GM21360 (cell line): ENCODE results near the gene CDK16.
A peak's percentile ranks its signal among the peaks of the same experiment; 100 is the strongest.

Experiments used
- ATAC-seq: cut with Tn5 transposase; IDR thresholded peaks from one replicate; pipeline ENCODE4 v1.9.1; 2021; ENCODE audit warnings: mild to moderate bottlenecking, moderate library complexity; ENCODE audit not compliant: unreplicated experiment

The CDK16 gene

DNA sequence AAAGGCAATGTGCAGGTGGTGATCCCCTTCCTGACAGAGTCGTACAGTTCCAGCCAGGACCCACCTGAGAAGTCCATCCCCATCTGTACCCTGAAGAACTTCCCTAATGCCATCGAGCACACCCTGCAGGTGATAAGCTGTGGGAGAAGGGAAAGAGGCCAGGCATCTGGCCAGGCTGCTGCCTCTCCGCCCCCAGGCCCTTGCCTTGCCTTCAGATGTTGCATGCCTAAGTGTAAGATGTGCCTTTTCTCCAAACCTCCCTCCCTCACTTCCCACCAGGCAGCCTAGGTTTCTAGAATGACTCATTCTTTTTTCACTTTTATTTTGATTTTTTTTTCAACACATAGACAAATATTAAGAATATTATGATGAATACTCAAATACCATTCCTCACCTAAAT, 12.2 kb upstream of the CDK16 start:
- no peak for ATAC-seq

GRCh38 chrX:47208108-47208507, 10.4 kb upstream of the CDK16 start:
- ATAC-seq = no peak

DNA sequence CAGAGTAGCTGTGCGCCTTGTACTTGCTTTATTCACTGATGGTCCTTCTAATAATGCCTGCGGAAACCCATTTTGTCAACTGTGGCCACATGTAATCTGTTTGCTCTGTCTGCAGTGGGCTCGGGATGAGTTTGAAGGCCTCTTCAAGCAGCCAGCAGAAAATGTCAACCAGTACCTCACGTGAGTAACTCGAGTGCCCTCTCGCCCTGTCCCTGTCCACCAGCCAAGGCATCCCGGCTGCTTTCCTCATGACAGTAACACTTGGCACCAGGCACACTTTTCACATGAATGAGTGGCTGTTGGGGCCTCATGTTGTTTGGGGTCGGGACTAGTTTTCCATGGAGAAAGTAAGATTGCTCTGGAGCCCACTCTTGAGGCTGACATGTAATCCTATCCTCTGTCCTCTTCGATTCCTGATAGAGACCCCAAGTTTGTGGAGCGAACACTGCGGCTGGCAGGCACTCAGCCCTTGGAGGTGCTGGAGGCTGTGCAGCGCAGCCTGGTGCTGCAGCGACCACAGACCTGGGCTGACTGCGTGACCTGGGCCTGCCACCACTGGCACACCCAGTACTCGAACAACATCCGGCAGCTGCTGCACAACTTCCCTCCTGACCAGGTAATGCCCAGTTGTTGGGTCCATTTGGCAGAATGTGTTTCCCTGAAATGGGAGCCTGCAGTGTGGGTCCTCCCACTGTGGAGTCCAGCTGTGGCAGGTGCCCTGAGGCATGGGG, 8.8 kb upstream of the CDK16 start:
- no peak for ATAC-seq

- ATAC-seq = no peak
These were observed 7.6 kb upstream of the CDK16 start for GRCh38 chrX:47210661-47211425.

- ATAC-seq = no peak
These were observed 5.8 kb upstream of the CDK16 start for GRCh38 chrX:47212381-47213293.

DNA sequence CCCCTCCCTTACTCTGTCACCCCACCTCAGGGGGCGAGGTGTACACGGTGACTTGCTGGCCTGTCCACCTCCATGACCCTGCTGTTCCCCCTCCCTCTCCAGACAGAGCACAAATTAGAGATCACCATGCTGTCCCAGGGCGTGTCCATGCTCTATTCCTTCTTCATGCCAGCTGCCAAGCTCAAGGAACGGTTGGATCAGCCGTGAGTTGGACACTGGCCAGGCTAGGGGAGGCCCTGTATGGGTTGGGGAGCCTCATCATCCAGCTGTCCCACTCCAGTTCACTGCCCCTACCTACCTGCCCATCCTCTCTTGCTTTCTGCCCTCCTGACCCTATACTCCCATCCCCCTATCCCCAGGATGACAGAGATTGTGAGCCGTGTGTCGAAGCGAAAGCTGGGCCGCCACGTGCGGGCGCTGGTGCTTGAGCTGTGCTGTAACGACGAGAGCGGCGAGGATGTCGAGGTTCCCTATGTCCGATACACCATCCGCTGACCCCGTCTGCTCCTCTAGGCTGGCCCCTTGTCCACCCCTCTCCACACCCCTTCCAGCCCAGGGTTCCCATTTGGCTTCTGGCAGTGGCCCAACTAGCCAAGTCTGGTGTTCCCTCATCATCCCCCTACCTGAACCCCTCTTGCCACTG, 3.9 kb upstream of the CDK16 start:
- no peak for ATAC-seq

DNA sequence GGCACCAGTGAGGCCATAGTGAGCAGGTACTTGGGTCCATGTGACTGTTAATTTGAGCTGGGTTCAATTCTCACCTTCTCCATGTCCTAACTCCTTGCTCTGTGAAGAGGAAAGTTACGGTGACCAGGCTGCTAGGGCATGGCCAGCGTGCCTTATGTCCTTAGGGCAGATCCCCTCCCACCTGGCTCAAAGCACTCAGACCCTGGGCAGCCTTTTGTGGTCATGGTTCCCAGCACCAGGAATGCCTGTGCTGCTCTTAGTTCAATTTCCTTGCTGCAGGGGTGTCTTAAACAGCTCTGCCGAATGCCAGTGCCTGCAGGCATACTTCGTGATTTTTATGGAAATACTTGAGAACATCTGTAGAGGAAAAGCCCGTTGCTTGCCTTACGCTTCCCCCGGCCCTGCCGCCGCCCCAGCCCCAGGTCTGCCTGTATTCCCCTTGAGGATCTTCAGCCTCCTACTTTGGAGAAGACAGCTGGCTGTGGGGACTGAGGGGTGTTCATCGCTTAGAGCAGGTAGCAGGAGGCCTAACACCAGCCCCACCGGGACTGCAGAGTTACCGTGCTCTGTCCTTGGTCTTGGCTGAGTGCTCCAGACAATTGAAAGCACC, 3.1 kb upstream of the CDK16 start:
- no peak for ATAC-seq

DNA sequence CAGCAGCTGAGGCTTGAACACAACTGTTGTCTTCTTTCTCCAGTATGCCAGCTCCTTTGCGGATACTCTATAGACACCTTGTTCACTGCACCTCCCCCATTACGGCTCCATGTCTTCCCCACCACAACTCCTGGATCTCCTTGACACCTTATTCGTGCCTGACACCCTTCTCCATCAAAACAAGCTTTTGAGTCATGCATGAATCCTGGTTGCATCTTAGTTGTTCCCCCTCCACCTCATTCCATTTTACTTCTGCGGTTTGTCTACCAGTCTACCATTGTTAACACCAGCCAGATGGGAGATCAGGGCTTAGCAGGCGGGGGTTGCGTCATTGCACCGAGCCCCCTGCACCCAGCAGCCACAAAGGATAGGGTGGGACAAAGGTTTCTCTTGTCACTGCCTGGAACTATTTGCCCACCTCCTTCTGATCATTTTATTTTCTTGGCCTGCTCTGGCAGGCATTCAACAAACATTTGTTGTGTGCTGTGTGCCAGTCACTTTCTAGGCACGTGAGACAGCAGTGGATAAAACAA, 2.0 kb upstream of the CDK16 start:
- ATAC-seq = no peak

DNA sequence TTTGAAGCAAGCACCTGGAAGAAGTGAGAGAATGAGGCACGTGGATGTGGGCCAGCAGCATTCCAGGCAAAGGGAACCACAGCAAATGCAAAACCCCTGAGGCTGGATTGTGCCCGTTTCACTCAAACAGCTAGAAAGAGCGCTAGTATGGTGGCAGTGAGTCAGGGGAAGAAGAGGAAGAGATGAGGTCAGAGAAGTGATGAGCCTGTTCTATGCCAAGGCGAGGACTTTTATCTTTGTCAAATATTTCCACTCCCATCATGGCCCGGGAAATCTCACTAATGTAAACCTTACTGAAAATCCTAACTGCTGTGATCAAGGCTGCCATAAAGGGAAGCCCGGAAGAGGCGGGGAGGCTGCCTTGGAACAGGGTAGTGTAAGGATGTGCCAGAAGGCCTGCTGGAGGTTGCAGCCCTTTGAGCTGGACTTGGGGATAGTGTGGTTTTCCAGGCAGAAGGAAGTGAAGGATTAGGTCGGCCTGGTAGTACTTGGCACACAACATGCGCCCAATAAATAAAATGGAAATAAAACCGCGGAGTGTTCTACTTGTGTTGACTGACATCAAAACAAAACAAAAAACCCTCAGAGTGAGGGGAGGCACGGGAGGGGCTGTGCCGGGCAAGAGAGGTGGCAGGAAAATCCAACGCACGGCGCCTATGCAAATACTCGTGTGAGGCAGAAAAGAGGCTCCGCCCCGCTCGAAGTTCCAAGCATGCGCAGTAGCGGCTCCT, 1.2 kb upstream of the CDK16 start:
- no peak for ATAC-seq

GRCh38 chrX:47217852-47218279, 615 bp upstream of the CDK16 start:
- peak; percentile 88 for ATAC-seq

- ATAC-seq = no peak
These were observed 687 bp downstream of the CDK16 start for GRCh38 chrX:47218920-47219815.

DNA sequence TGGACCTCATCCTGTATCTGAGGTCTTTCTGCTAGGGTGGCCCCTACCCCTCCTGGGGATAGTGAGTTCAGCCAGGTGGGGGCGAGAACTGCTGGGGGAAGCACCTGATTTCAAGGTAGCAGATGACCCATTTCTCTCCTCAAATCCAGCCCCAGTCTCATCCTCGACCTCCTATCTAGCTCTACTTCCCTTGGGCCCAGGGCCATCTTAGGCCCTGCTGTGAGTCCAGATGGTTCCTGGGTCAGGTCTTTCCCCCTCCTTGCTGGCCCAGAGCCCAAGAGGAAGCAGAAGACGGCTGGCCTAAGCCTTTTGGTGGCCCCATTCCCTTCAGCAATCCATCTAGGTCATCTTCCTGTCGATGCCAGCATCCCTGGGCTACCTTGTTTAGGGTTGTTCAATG, 3.3 kb downstream of the CDK16 start:
- no peak for ATAC-seq

GRCh38 chrX:47222751-47223350, 4.4 kb downstream of the CDK16 start:
- ATAC-seq = no peak

GRCh38 chrX:47223476-47224250, 5.2 kb downstream of the CDK16 start:
- ATAC-seq = no peak

- no peak for ATAC-seq
These were observed 5.9 kb downstream of the CDK16 start for GRCh38 chrX:47224266-47224895.

DNA sequence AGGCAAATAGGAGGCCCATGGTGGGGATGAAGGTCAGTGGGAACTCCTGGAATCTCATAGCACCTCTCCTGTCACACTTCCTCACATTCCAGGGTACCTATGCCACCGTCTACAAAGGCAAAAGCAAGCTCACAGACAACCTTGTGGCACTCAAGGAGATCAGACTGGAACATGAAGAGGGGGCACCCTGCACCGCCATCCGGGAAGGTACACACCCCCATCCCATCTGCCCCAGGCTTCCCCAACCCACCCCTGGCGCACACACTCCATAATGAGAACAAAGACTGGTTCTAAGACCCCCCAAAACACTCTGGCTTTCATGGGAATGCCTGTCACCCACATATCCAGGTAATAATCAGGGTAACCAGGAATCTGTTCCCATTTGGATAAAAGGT, 6.4 kb downstream of the CDK16 start:
- no peak for ATAC-seq

GRCh38 chrX:47226071-47226470, 7.6 kb downstream of the CDK16 start:
- ATAC-seq = no peak
